Natural killer cell (primary cell): ENCODE results near the gene ELOVL4. TPM values are rescaled to one million over a fixed set of nuclear protein-coding genes. Genes with fewer than 3 reads are reported as not detected.

Experiments used
- ATAC-seq, 3 donors: fragments of 150-1000 bp in 2 of 3; fragments of 200-7000 bp in 1 of 3; cut with Tn5 transposase; 1 replicate in 1 of 3; 2 replicates in 2 of 3; pipeline ENCODE4 v1.10.0; 2021; ENCODE audit warnings: mild to moderate bottlenecking in 2 of 3, moderate library complexity in 2 of 3
- DNase-seq, 2 donors: peaks; one replicate each; pipeline versions ENCODE4 v3.0.0 to v3.0.0-alpha.2; 2013 to 2021; ENCODE audit warnings: mixed read lengths in 1 of 2
- H3K27ac ChIP-seq: one replicate; pipeline ENCODE4 v1.5.1; 2013; ENCODE audit warnings: mild to moderate bottlenecking, low read length
- H3K27me3 ChIP-seq: one replicate; pipeline ENCODE4 v1.6.1; 2013; ENCODE audit warnings: low read length; ENCODE audit not compliant: control insufficient read depth, insufficient read depth
- H3K36me3 ChIP-seq: one replicate; pipeline ENCODE4 v1.6.1; 2013; ENCODE audit warnings: low read length; ENCODE audit not compliant: control insufficient read depth, insufficient read depth
- H3K4me1 ChIP-seq: one replicate; pipeline ENCODE4 v1.6.1; 2013; ENCODE audit warnings: low read length; ENCODE audit not compliant: control insufficient read depth, insufficient read depth
- H3K4me3 ChIP-seq: one replicate; pipeline ENCODE4 v1.5.1; 2013; ENCODE audit warnings: low read length
- H3K9me3 ChIP-seq: one replicate; pipeline ENCODE4 v1.6.1; 2013; ENCODE audit warnings: low read length; ENCODE audit not compliant: control insufficient read depth, insufficient read depth
- H3K27ac Mint-ChIP-seq, 2 donors: one replicate each; pipeline ENCODE4 v1.8.0; 2022; ENCODE audit warnings: mild to moderate bottlenecking in 2 of 2, mixed read lengths in 2 of 2, moderate library complexity in 1 of 2
- H3K27me3 Mint-ChIP-seq, 2 donors: one replicate each; pipeline ENCODE4 v1.8.0; 2022; ENCODE audit warnings: low read depth in 2 of 2, mixed read lengths in 2 of 2
- H3K36me3 Mint-ChIP-seq: one replicate; pipeline ENCODE4 v1.8.0; 2022; ENCODE audit warnings: mixed read lengths
- H3K4me1 Mint-ChIP-seq, 2 donors: one replicate each; pipeline ENCODE4 v1.8.0; 2022; ENCODE audit warnings: mixed read lengths in 2 of 2
- H3K4me3 Mint-ChIP-seq: one replicate; pipeline ENCODE4 v1.8.0; 2022; ENCODE audit warnings: mild to moderate bottlenecking, moderate library complexity, mixed read lengths
- H3K9me3 Mint-ChIP-seq, 2 donors: one replicate each; pipeline ENCODE4 v1.8.0; 2022; ENCODE audit warnings: mixed read lengths in 2 of 2
- WGBS: methylation state at CpG from one replicate; pipeline ENCODE4 v1.1.7; 2013; ENCODE audit warnings: missing lambda C conversion rate; ENCODE audit not compliant: insufficient coverage; 5-methylcytosine and 5-hydroxymethylcytosine counted together
- intact Hi-C: fragments of 100-400 bp; cut with micrococcal nuclease; formaldehyde crosslinking; loops from one replicate; pipeline ENCODE4 v1.14.2; 2022
- total RNA-seq, 4 donors: library from RNA; stranded (reverse); fragments of 120-200 nt in 1 of 4; gene quantifications; one replicate each; pipeline versions ENCODE4 v1.2.3 to v1.2.4, GENCODE V29; 2013 to 2022
- TF ChIP-seq, protein P1 (sequence below): fragments of 200-600 bp; IDR thresholded peaks from one replicate; pipeline ENCODE4 v1.8.0; 2022; ENCODE audit warnings: antibody characterized with exemption

Gene ELOVL4
- total RNA-seq, 3 donors from 2014 or later (not counting 1 experiment from before 2014, with no cell fraction given) = not detected

DNA sequence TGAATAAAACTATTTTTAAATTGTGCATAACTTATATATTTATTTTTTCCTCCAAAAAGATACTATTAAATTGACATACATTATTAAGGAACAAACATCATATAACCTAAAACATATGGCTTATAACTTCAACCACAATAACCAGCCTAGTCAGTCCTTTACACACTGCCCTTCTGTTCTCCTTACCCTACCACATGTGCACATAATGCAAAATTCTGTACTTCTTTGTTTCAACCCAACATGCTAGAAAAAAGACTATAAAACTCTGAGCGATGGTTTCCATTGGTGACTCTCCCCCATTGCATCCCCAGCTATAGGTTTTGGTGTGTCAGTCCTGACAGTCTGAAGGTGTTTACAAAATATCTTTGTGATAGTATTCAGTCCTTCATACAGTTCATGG lies 42.3 kb upstream of the ELOVL4 start:
- Mint-ChIP-seq H3K27ac (no peak overlapping the region), H3K9me3 (no peaks in the 10 kb centered on the region), H3K4me3 (no peak overlapping the region), H3K27me3 (peaks cover 3% of the 10 kb centered on the region in 2 donors), H3K4me1 (no peaks in the 10 kb centered on the region), H3K36me3 (no peaks in the 10 kb centered on the region)
- Histone ChIP-seq H3K36me3 (no peaks in the 10 kb centered on the region), H3K9me3 (no peaks in the 10 kb centered on the region), H3K27me3 (no peaks in the 10 kb centered on the region), H3K4me1 (no peaks in the 10 kb centered on the region), H3K4me3 (no peak overlapping the region), H3K27ac (no peak overlapping the region)
- DNase-seq (no peak), ATAC-seq (no peak)
- TF ChIP-seq, protein P1, sequence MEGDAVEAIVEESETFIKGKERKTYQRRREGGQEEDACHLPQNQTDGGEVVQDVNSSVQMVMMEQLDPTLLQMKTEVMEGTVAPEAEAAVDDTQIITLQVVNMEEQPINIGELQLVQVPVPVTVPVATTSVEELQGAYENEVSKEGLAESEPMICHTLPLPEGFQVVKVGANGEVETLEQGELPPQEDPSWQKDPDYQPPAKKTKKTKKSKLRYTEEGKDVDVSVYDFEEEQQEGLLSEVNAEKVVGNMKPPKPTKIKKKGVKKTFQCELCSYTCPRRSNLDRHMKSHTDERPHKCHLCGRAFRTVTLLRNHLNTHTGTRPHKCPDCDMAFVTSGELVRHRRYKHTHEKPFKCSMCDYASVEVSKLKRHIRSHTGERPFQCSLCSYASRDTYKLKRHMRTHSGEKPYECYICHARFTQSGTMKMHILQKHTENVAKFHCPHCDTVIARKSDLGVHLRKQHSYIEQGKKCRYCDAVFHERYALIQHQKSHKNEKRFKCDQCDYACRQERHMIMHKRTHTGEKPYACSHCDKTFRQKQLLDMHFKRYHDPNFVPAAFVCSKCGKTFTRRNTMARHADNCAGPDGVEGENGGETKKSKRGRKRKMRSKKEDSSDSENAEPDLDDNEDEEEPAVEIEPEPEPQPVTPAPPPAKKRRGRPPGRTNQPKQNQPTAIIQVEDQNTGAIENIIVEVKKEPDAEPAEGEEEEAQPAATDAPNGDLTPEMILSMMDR = no peak
- WGBS = 80% methylated on average over 1 of the region's 1 CpG
- intact Hi-C loops = no loop called here

DNA sequence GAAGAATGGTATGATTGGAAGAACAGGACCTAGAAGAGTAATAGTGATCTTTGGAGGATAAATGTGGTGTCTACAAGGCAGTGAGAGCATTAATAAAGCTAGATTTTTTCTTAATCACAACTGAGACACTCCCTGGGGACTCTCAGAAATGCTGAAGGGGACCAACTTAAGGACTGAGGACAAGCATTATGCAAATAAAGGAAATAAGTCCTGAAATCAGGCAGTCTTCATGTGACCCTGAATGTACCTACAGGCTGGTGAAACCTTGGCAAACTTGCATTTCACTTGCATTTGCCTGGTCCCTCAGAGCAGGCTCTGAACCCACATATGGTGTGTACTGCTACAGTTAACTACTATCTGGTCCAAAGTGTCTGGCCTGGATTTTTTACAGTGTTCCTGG lies 37.8 kb upstream of the ELOVL4 start:
- Histone ChIP-seq H3K4me1 (no peaks in the 10 kb centered on the region), H3K4me3 (no peak overlapping the region), H3K27me3 (no peaks in the 10 kb centered on the region), H3K9me3 (no peaks in the 10 kb centered on the region), H3K27ac (no peak overlapping the region), H3K36me3 (no peaks in the 10 kb centered on the region)
- Mint-ChIP-seq H3K4me3 (no peak overlapping the region), H3K36me3 (no peaks in the 10 kb centered on the region), H3K27ac (no peak overlapping the region), H3K4me1 (no peaks in the 10 kb centered on the region), H3K9me3 (no peaks in the 10 kb centered on the region), H3K27me3 (peaks cover 3 to 12% of the 10 kb centered on the region in 2 donors)
- no peak for ATAC-seq
- DNase-seq = no peak
- TF ChIP-seq, protein P1 = no peak
- intact Hi-C loops = no loop called here

DNA sequence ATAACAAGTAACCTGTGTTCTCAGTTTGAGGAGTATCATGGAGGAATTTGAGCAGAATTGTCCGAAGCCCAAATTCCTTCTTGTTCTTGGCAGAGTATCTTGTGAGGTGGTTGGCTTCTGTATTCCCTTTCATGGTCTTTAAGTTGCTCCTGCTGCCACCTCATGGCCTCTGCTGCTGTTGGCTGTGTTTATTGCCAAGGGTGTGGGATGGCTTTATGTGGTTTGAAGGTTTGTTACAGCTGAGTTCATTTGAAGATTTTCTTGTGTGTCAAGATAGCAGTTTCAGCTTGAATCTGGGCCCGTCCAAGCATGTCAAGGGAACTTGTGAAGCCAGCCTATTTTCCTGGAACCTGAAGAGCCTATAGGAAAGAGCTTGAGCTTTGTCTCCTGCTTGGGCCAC lies 36.9 kb upstream of the ELOVL4 start:
- ATAC-seq (no peak), DNase-seq (peak in 1 of 2 donors; percentile 54)
- H3K36me3 ChIP-seq = no peaks in the 10 kb centered on the region
- no peak overlapping the region for H3K27ac ChIP-seq
- Mint-ChIP-seq H3K36me3 (no peaks in the 10 kb centered on the region), H3K4me1 (no peaks in the 10 kb centered on the region), H3K9me3 (no peaks in the 10 kb centered on the region), H3K27ac (no peak overlapping the region), H3K4me3 (no peak overlapping the region), H3K27me3 (peaks cover 3 to 13% of the 10 kb centered on the region in 2 donors)
- no peak overlapping the region for H3K4me3 ChIP-seq
- TF ChIP-seq, protein P1 = no peak
- H3K9me3 ChIP-seq = no peaks in the 10 kb centered on the region
- no peaks in the 10 kb centered on the region for H3K4me1 ChIP-seq
- H3K27me3 ChIP-seq = no peaks in the 10 kb centered on the region
- 18% methylated on average over 1 of the region's 2 CpGs for WGBS
- intact Hi-C loops = no loop called here

DNA sequence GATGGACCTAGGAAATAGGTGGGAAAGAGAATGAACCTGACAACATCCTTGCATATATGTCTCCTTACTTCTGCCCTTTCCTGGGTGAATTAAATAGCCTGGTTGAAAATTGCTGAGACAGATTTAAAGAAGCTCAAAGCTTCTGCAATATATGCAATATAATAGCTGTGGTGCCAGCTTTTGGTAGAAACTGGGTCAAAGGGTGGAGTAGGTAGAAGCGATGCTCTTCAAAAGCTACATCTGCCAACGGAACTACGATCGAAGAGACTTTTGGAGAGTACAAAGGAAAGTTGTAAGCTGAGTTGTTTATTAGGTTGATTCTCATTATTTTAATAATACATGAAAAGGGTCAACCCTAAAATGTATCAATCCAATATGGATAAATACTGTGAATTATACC lies 34.3 kb upstream of the ELOVL4 start:
- intact Hi-C loops = no loop called here
- no peak for ATAC-seq
- no peak overlapping the region for H3K27ac Mint-ChIP-seq

More for the DNA sequence above, 34.3 kb upstream of the ELOVL4 start:
- Mint-ChIP-seq H3K36me3 (no peaks in the 10 kb centered on the region), H3K9me3 (no peaks in the 10 kb centered on the region), H3K4me1 (no peaks in the 10 kb centered on the region), H3K27me3 (peaks cover 8 to 21% of the 10 kb centered on the region in 2 donors), H3K4me3 (no peak overlapping the region)
- TF ChIP-seq, protein P1 = no peak
- Histone ChIP-seq H3K36me3 (no peaks in the 10 kb centered on the region), H3K4me3 (no peak overlapping the region), H3K4me1 (no peaks in the 10 kb centered on the region), H3K27ac (no peak overlapping the region), H3K9me3 (no peaks in the 10 kb centered on the region), H3K27me3 (no peaks in the 10 kb centered on the region)
- peak in 1 of 2 donors; percentile 18 for DNase-seq
- WGBS = 71% methylated on average over 4 of the region's 4 CpGs
